SIG-M5 (cell line): ENCODE data around the gene PLCH1.

ENCODE experiments used
- DNase-seq: peaks from one replicate; lab custom pipeline; 2025; lab: John Stamatoyannopoulos, UW

PLCH1 gene

DNA sequence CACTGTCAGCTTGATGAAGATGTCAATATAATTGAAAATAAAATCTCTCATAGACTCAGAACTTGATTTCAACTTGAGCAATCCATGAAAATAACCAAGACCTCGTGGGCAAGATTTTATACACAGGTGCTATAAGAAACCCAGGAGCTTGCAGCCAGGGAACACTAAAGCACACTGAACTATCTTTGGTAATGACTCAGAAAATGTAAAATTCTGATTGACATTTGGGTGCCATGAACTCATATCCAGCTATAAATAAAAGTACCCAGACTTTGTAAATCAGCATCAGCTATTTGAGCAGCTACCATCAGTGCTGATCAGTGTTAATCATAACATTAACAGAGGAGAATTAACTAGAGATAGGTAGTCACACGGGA lies 61.5 kb downstream of the PLCH1 start:
- DNase-seq: no peak

DNA sequence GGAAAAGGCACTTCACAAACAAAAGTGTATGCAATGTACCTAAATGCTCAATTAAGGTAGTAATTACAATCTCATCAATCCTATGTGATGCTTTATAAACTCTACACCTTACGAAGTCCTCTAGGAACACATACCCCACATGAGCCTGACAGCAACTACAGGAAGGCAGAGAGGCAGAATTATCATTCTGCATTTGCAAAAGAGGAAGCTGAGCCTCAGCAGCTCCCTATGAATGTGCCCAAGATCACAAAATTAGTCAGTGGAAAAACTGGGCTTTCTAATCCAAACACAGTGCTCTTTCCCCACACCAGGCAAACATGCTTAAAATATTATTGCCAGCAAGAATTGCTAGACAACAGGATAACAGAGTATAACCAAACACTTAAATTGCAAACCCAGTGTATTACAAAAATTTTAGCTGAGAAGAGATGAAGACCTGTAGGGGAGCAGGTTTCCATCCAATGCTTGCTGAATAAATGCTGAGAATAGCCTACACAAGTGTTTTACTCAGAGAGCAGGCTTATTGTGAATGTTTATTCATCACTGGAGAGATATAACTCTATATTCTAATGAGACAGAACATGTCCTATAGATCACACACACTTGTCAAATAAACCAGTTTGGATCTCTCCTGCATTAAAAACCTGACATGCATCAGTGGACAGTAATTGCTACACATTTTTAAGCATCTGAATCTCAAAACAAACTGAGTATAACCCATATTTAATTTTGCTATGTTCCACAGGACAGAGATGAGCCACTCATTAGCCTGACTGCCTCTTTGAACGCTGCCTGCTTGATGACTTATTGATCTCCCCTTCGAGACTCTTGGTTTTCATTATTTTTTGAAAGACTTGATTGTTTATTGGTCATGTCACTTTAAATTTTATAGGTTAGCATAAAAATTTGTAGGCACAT lies 62.2 kb downstream of the PLCH1 start:
- no peak for DNase-seq

DNA sequence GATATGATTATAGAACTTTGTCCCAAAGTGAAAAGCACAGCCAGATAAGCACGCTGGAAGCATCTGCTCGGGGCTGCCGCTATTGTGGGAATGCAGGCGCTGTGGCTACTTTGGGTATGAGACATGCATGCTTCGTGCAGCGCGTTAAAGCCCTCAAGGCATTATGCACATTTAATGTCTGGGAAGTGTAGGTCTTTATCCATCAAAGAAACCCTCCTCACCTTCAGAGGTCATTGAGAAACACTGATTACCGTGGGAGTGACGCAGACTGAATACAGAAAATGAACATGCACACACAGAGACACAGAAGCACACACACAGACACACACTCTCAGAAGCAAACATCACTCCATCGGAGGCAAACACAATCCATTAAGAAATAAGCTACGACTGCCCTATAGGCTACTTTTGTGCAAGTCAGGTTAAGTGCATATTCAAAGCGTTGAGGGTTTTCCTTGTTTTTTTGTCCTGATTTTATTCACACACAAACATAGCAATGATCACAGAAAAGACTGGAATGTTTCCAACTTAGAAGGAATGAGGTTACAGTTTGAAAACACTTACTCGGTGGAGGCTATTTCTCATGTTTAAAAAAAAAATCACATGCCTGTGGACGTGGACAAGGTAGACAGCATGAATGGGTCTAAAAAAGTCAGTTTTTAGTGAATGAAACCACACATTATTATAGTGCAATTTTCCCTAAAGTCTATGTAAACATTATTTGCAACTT lies 68.5 kb downstream of the PLCH1 start:
- no peak for DNase-seq

DNA sequence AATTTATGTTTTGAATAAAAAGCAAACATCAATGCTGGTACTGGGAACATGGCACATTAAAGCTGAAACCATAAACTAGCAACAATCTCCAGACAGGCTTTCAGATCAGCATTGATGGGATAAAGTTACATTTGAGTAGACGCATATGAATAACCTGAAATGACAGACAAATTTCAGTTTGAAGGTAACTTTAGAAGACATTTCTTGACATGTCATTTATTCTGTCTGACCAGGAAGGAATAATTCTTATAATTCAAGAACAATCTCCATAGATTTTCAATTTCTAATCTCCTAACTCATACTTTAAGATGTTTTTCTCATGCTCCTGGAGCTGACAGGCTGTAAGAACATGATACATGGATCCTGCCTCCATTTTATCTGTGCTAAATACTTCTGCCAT lies 69.8 kb downstream of the PLCH1 start:
- DNase-seq: no peak

DNA sequence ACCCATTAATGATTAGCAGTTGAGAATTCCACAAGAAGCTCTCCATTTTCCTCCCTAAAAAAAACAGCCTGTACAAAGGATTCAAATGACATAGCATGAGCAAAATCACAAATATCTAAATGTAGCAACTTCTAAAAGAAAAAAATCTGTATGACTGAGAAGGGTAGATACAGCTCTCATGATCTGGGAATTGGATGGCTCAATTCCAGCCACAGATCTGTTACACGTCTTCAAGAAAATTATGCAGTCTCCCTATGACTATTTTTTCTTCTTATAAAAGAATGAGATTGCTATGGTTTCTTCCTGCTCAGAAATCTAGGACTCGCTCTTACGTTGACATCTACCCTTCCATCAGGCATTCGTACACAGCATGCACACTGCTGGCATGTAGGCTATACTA lies 71.5 kb downstream of the PLCH1 start:
- no peak for DNase-seq

DNA sequence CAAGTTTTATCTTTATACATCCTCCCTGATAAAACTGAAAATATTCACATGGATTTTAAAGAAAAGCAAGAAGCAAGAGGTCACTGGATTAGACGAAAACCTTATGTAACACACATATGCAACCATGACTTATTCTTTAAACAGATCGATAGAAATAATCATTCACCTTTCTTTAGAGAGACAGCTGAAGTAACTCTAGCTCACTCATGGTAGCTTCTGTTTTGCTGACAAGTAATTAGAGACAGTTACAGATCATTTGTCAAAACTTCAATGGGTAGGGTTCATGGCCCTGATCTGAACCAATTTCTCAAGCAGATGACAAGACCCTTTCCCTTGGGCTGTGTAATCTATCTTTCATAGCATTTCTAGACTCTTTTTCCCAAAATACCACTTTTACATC lies 74.5 kb downstream of the PLCH1 start:
- no peak for DNase-seq

DNA sequence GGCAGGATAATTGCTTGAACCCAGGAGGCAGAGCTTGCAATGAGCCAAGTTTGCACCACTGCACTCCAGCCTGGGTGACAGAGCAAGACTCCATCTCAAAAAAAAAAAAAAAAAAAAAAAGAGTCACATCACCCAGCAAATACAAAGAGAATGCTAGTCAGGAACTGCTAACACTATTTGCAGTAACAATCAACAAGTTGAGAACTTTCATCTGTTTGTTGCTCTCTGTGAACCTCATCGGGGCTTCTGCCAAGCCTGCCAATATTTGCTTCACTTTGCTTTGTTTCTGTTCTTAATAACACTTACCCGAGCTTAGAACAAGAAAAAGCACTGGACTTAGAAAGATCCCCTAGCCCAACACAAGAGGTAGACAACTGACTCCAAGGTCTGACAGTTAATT lies 76.9 kb downstream of the PLCH1 start:
- DNase-seq: no peak

DNA sequence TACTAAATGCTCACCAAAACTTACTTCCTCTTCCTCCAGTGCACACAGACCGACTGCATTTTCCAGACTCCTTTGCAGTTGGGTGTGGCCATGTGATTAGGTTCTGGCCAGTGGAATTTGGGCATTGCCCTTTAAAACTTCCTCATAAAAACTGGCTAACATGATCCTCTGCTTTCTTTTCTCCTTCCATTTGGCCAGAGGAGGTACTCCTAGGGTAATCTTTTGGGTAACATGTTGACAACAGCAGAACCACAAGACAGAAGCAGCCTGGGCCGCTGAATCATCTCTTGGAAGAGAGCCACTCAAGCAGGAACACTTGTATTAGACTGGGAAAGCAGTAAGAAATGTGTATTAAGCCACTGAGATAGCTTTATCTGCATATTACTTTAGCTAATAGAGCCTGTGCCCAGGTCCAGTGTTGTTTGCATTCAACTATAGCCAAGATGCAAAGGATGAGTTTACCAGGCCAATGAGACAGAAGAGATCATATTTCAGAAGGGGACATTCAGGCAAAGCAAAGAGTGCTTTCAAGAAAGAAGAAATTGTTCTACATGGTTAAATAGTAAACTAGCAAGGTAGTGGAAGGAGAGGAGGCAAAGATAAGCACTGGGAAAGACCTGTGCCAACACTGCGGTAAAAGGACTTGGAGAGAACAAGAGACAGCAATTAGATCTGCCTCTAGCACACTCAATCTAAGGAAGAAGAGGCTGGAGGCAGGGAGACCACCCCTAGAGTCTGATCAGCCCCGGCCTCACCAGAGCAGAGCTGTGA lies 79.8 kb downstream of the PLCH1 start:
- DNase-seq: no peak

DNA sequence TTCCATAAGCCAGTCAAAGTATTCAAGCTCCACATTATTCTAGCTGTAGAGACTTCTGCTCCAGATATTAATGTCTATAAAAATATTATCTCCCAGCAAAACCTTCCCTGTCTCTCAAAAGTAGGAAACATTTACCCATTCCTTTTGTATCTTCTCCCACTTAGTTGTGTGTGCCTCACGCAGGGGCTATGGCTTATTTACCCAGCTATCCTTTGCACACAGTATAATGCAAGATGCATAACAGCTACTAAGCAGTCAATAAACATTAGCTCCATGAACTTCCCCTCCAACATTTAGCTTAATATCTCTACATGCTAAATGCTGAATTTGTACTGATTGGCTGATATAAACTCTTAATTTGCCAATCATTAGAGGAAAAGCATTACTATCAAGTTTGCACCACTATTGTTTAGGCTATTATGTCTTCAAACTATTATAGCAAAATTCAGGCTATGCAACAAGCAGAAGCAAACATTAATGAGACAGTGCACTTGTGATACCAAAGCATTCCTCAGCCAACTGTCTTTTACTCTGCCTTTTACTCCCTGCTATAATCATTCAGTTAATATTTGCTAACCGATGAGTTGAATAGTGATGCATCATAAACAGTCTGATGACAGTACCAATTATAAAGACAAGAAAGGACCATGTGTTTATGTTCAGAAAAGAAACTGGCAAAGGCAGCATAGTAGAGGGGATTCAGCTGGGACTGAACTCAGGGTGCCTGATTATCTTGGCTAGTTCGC lies 81.2 kb downstream of the PLCH1 start:
- no peak for DNase-seq

DNA sequence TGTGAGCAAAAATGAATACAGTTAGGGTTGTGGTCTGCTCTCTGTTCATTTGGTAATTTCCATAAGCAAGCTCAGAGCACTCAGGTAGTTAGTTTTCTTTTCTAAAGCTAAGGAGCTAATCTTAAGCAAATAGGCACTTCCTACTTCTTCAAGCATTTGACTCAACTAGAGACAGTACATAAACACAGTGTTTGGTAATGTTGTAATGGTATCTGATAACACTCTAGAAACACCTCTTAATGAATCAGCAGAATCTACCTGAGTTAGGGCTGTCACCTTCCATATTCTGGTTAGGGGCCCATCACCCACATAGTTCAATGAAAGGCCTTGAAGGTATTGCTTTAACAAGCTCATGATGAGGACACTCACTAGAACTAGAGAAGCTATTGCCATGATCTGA lies 83.1 kb downstream of the PLCH1 start:
- DNase-seq: no peak

DNA sequence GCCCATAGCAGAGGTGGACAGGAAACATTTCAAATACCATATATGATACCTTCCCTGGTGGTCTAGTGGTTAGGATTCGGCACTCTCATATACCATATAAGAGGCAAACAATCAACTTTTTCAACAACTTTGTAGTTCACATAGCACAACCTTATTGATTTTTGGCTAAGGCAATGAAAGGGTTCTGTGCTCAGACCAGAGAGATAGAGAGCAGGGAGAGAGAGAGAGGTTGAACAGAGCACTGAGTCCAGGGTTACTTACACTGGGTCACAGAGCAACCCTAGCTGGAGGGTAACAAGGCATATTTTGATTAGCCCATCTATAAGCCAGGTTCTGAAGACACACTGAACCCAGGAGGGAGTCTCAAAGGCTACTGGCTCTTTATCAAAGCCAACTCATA lies 83.8 kb downstream of the PLCH1 start:
- DNase-seq: no peak

DNA sequence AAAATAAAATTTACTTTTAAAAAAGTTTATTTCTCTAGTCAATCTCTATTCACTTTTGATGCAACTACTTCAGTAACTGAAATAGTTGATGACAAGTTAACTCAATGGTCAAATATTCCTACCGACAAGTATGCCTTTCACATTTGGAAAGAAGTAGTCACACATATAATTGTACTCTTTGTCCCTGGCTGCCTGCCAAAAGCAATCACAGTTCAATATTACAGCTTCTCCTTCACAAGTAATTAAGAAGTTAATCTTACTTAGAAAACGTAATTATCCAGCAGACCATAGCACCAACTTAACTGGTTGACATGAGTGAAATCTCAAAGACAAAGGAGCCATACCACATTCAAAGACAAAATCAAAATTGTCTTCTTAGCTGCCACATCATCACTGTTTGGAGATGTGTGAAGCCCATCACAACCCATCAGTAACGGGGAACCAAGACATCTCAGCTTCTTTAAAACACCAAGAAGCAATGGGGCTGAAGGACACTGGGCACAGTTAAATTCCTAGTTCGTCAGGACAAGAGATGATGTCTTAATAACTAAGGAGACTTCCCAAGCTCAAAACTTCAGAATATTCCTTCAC lies 86.1 kb downstream of the PLCH1 start:
- DNase-seq: no peak

DNA sequence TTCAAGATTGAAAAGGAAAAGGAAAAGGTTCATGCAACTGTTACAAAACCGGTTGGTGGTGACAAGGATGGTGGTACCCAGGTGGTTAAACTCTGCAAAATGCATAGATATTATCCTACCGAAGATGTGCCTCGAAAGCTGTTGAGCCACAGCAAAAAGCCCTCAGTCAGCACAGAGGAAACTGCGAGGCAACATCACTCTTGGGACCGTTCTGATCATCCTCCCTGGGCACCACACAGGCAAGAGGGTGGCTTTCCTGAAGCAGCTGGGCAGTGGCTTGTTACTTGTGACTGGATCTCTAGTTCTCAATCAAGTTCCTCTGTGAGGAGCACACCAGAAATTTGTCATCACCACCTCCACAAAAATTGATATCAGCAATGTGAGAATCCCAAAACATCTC lies 86.9 kb downstream of the PLCH1 start:
- DNase-seq: no peak

DNA sequence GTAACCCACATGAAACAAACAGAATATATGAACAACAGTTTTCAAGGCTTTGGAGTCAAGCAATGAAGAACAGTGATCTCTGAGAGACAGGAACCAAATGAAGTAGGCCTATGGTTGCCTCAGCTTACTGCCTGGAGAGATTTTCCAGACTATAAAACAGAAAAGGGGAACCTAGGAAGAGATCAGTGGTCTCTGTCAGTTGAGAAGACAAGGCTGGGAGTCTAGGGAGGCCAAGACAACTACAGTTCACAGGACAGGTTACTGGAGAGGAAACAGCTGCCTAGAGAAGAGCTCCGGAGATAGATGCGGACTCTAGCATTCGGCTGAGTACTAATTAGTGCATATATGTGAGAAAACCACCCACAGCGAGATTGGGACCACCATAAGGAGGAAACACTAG lies 87.7 kb downstream of the PLCH1 start:
- DNase-seq: no peak

DNA sequence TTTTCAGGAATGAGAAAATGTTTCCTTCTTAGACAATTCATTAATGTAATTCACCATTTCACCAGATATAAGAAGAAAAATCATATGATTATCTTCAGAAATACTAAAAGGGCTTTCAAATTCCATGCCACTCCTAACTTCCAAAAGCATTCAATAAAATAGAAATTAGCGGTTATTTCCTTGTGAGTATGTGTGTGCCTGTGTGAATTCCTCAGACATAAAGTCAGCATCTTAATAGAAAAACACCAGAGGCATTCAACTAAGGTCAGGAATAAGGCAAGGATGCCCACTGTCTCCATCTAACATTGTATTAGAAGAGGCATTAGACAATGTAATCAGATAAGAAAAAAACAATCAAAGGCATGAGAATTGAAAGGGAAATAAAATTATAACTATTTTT lies 88.4 kb downstream of the PLCH1 start:
- DNase-seq: no peak

DNA sequence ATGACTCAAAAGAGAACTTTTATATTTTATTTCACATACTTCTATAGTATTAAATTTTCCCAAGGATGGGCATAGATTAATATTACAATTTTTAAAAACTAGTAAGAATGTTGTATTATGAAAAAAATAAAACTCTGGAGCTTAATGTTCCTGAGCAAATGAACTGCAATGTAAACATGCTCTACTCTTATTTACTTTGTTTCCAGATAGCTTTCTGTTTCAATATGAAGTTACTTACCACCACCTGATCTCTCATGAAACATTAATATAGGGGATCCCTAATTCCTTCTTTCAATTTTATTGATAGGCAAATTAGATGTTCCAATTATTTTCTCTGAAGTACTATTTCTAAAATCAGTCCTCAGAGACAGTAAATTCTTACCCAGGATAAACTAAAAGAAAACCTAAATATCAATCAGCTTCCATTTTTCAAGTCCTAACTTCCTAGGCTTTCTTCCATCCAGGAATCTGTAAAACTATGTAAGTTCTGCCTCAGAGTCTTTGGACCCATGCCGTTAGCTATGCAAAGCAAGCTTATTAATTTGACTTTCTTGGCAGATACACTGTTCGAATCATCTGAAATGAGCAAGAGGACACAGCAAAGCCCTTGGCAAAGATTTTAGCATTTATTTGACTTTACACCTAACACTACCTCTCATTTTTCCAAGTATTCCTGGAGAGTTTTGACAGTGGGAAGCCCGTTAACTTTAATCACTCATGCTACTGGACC lies 93.2 kb downstream of the PLCH1 start:
- DNase-seq: no peak

DNA sequence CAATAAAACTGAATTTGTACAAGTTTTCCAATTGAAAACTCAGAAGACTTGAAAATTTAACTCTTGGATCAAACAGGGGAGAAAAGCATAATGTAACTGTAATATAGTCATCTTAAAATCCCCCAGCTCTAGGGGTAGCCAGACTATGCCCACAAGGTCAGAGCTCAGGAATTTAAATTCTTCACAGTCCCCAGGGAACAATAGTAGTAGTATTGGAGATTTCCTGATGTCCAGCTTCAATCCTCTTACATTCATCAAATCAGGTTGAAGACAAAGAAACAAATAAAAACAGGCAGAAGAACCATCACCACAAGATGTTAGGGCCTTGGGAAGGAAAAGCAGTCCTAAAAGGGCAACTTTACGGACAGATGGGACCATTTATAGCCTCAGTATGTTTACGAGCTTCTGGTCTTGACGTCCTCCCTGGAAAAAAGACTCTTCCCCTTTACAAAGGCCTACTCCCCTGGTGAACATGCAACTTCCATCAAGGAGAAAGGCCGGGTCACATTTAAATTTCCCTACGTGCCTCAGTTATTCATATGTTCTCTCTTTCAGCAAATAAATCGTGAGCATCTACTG lies 96.8 kb downstream of the PLCH1 start:
- DNase-seq: no peak

DNA sequence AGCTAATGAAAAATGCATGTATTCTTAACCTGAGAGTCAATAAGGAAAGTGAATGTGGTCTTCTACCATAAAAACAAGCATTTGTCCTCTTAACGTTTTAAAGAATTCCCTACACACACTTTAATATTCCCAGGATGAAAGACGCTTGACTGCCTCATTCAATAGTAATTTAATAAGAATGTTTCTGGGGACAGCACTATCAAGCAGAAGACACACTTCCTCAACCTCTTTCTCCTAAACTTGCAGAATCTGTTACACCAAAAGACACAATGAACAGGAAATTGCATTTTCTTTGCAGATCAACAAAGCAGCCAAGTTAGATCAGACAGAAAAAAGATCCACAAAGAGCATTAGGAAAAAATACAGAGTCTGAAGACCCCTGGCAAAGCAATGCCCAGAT lies 97.7 kb downstream of the PLCH1 start:
- no peak for DNase-seq

DNA sequence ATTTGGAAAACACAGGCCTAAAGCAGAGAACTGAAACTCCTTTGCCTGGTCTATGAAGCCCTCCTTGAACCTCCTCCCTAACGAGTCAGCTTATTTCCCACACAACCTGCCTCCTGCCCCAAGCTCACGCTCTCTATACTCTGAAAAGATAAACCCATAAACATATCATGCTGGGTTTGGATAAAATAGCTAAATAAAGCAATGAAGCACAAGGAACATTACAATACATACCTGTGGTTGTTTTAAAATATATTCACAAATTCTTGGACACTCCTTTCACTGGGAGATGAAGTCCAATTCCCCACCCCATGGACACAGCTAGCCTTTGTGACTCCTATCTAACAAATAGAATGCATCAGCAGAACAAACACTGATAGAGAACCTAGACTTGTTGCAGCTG lies 98.2 kb downstream of the PLCH1 start:
- no peak for DNase-seq

DNA sequence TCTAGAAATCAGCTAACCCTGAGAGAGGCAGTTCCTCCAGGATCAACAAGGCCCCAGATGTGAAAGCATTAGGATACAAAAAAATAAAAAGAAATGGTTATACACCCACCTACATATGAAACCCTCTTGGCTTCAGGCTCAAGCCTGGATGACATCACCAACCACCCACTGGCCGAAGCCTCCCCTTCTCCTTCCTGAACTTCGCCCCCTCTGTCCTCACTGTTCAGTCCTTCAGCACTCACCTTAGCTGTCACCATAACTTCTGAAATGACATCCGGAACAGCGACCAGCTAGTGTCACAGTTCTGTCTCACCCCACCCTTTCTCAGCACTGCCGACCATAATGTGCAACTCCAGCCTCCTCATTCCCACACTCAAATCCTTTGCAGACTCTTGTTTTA lies 98.7 kb downstream of the PLCH1 start:
- DNase-seq: no peak
